ENCODE measurements around the gene CDRT4. TPM values are rescaled to one million over a fixed set of nuclear protein-coding genes. Genes with fewer than 3 reads are reported as not detected.

CDRT4 gene
- total RNA-seq, 2 experiments from 2014 or later: 3.6 to 3.7 TPM

DNA sequence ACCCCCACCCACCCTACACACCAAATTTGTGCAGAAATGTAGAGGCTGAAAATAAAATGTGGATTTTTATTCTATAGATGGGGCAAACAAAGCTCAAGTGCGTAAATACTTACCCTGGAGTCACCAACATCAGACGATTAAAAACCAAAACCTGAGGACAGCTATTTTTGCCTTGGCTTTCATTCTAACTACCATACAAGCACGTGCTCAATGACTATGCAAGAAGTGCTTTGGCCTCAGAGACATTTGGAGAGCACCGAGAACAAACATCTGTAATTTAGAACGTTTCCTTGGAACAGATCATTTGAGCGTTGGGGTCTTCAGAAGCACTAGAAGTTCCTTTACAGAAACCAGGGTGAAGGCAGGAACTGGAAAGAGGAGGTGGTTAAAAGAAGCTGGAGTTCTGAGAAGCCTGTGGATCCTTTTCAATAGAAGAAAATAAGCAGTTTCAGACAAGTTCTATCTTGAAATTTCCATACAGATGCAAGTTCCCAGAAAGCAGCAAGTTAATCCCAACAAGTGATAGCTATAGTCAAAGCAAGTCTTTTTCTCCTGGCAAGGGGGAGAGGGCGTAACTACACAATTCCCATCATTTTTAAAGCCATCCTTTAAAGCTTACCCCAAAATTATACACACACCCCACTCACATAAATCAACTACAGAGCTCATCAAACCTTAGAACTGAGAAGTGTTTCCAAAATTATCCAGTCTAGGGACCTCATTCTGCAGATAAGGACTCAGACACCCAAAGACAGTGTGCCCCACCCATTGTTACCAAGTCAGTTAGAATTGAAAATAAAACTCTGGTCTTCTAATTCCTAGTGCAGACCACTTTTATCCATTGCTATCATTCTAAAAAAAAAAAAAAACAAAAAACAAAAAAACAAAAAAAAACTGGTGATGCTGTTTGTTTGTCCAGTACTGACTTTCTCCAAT lies 29.6 kb upstream of the CDRT4 start:
- H3K4me1 Mint-ChIP-seq (ENCODE audit: low read depth): no peaks in the 10 kb centered on the region
- DNase-seq (no peak), ATAC-seq (no peak)
- H3K27ac Mint-ChIP-seq: no peak overlapping the region
- no peaks in the 10 kb centered on the region for H3K9me3 Mint-ChIP-seq
- ChIA-PET CTCF (interaction anchor here (0.7 kb wide), 1 partner anchor 239 kb away, joined by 3 read pairs; no protein-coding TSS in a partner anchor), POLR2A (no interaction called here)
- no peaks in the 10 kb centered on the region for H3K27me3 Mint-ChIP-seq
- H3K36me3 Mint-ChIP-seq (ENCODE audit: low read depth): peaks cover 9% of the 10 kb centered on the region
- TF ChIP-seq, protein P1, sequence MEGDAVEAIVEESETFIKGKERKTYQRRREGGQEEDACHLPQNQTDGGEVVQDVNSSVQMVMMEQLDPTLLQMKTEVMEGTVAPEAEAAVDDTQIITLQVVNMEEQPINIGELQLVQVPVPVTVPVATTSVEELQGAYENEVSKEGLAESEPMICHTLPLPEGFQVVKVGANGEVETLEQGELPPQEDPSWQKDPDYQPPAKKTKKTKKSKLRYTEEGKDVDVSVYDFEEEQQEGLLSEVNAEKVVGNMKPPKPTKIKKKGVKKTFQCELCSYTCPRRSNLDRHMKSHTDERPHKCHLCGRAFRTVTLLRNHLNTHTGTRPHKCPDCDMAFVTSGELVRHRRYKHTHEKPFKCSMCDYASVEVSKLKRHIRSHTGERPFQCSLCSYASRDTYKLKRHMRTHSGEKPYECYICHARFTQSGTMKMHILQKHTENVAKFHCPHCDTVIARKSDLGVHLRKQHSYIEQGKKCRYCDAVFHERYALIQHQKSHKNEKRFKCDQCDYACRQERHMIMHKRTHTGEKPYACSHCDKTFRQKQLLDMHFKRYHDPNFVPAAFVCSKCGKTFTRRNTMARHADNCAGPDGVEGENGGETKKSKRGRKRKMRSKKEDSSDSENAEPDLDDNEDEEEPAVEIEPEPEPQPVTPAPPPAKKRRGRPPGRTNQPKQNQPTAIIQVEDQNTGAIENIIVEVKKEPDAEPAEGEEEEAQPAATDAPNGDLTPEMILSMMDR (IDR thresholded peaks at IDR 0.05): no peak
- H3K4me3 Mint-ChIP-seq: no peak overlapping the region
- intact Hi-C loops (cut with micrococcal nuclease): no loop called here

DNA sequence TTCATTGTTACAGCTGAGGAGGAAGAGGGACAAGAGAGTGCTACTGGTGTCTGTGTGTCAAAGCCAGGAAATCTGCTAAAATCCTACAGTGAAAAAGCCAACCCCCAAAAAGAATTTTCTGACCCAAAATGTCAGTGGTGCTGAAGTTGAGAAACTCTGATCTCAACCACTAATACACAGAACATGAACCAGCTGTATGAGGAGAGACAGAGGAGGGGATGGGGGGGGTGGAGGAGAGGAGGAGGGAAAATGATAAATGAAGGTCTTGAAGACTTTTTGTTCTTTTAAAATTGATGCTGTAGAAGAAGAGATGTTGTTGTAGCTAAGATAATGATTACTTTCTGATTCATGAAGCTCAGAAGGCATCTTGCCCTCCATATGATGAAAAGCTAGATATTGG lies 27.4 kb upstream of the CDRT4 start:
- Mint-ChIP-seq H3K36me3 (ENCODE audit: low read depth) (peaks cover 5% of the 10 kb centered on the region), H3K27me3 (no peaks in the 10 kb centered on the region), H3K27ac (no peak overlapping the region)

DNA sequence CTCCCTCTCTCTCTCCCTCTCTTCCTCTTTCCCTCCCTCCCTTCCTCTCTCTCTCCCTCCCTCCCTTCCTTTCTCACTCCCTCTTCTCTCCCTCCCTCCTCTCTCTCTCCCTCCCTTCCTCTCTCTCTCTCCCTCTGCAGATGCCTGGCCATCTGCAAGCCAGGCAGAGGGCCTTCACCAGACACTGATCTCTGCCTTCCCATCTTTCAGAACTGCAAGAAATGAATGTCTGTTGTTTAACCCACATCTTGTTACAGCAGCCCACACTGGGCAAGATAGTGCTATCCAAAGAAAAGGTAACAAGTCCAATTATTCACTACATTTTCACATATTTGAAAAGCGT lies 26.2 kb upstream of the CDRT4 start:
- no peak for ATAC-seq
- CTCF ChIA-PET: no interaction called here

More for the DNA sequence above, 27.4 kb upstream of the CDRT4 start:
- ChIA-PET CTCF (interaction anchor here (1.0 to 1.3 kb wide), 3 partner anchors 9 to 236 kb away, joined by 3 to 4 read pairs (median 3); no protein-coding TSS in a partner anchor), POLR2A (no interaction called here)
- intact Hi-C loops (cut with micrococcal nuclease): no loop called here
- ATAC-seq: no peak
- DNase-seq: no peak
- TF ChIP-seq, protein P1 (IDR thresholded peaks at IDR 0.05): no peak
- no peaks in the 10 kb centered on the region for H3K9me3 Mint-ChIP-seq
- peaks cover 4% of the 10 kb centered on the region for H3K4me1 Mint-ChIP-seq (ENCODE audit: low read depth)
- no peak overlapping the region for H3K4me3 Mint-ChIP-seq

DNA sequence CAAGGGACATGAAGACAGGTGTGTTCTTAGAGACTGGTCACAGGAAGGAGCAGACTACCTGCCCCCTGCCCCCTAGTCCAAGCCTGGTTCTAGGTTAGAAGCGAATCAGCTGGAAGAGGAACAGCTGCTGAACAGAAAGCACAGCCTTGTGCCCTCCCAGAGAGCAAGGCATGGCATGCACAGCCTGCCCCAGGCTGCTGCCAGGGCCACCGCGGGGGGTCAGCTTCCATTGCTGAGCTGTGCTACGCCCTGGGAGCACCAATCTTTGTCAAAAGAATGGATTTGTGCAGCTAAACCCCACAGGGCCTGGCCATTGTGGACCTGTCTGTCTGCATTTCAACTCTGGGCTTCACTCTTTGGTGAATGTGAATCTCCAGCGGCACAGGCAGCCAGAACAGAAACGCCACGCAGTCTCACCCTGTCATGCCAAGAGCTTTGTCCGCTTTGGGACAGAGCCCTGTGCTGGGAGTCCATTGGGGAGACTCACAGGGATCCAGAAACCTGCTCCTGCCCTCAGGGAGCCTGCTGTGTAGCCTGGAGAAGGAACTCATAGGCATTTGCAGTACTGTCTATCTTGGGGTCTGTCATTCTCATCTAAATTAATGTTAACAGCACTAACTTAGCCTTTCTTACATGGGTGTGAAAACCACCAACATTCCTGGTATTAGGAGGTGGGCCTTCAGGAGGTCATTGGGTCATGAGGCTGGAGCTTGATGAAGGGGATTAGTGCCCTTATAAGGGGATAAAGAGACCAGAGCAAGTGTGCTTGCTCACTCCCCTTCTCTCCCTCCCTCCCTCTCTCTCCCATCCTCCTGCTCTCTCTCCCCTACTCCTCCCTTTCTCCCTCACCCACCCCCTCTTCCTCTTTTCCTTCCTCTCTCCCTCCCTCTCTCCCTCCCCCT lies 25.6 kb upstream of the CDRT4 start:
- TF ChIP-seq, protein P1 (IDR thresholded peaks at IDR 0.05): no peak
- peaks cover 4% of the 10 kb centered on the region for H3K4me1 Mint-ChIP-seq (ENCODE audit: low read depth)
- no peak for DNase-seq
- POLR2A ChIA-PET: no interaction called here
- peaks cover under 1% of the 10 kb centered on the region for H3K36me3 Mint-ChIP-seq (ENCODE audit: low read depth)
- H3K4me3 Mint-ChIP-seq: no peak overlapping the region
- intact Hi-C loops (cut with micrococcal nuclease): no loop called here
- H3K9me3 Mint-ChIP-seq: no peaks in the 10 kb centered on the region
- no peaks in the 10 kb centered on the region for H3K27me3 Mint-ChIP-seq
- CTCF ChIA-PET: interaction anchor here (1.0 kb wide), 1 partner anchor 10 kb away, joined by 4 read pairs; no protein-coding TSS in a partner anchor
- no peak for ATAC-seq
- no peak overlapping the region for H3K27ac Mint-ChIP-seq

More for the DNA sequence above, 26.2 kb upstream of the CDRT4 start:
- Mint-ChIP-seq H3K27ac (no peak overlapping the region), H3K4me3 (no peak overlapping the region), H3K27me3 (no peaks in the 10 kb centered on the region), H3K36me3 (ENCODE audit: low read depth) (peaks cover 5% of the 10 kb centered on the region), H3K9me3 (no peaks in the 10 kb centered on the region), H3K4me1 (ENCODE audit: low read depth) (peaks cover 4% of the 10 kb centered on the region)
- TF ChIP-seq, protein P1 (IDR thresholded peaks at IDR 0.05): no peak
- POLR2A ChIA-PET: no interaction called here
- intact Hi-C loops (cut with micrococcal nuclease): no loop called here
- no peak for DNase-seq
